GM06990 (cell line): ENCODE data around the gene KRTAP24-1.

ENCODE experiments used
- DNase-seq: peaks from one replicate; pipeline ENCODE4 v3.0.0-alpha.2; 2011; ENCODE audit not compliant: insufficient read length; ENCODE audit errors: extremely low read depth
- H3K27me3 ChIP-seq: replicated peaks from 2 replicates; pipeline ENCODE4 v1.6.0; 2011; ENCODE audit warnings: low read length; ENCODE audit not compliant: control insufficient read depth, insufficient read depth
- H3K36me3 ChIP-seq: 2 replicates; pipeline ENCODE4 v1.5.1; 2011; ENCODE audit warnings: low read length; ENCODE audit not compliant: control insufficient read depth, insufficient read depth
- H3K4me3 ChIP-seq: replicated peaks from 2 replicates; pipeline ENCODE4 v1.5.1; 2011; ENCODE audit warnings: low read depth, mild to moderate bottlenecking, control low read depth, low read length
- TF ChIP-seq, protein P1 (sequence below): IDR thresholded peaks from 2 replicates; pipeline ENCODE4 v1.5.1; 2011; ENCODE audit warnings: low read length, control low read depth, mild to moderate bottlenecking, inconsistent platforms; ENCODE audit not compliant: insufficient read depth, poor library complexity, severe bottlenecking

The KRTAP24-1 gene

DNA sequence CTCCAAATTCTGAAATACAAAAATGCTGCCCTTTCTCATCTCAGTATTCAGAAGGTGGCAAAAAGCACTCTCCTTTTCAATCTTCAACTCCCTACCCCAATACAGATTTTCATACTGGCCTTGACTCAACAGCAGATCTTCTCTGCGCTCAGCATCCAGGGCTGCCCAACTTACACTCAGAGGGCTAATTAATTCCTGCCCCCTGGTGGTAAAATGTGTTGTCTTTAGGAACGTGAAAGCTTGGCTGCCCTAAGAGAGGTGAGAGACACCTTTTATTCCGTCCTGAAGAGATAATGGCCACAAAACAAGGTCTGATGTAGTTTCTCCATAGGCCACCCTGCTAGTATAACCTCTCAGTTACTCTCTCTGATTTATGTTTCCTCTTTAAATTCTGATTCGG is 25.0 kb downstream of the KRTAP24-1 start:
- Histone ChIP-seq H3K4me3 (no peak overlapping the region), H3K27me3 (no peaks in the 10 kb centered on the region), H3K36me3 (no peaks in the 10 kb centered on the region)
- no peak for DNase-seq
- TF ChIP-seq, protein P1, sequence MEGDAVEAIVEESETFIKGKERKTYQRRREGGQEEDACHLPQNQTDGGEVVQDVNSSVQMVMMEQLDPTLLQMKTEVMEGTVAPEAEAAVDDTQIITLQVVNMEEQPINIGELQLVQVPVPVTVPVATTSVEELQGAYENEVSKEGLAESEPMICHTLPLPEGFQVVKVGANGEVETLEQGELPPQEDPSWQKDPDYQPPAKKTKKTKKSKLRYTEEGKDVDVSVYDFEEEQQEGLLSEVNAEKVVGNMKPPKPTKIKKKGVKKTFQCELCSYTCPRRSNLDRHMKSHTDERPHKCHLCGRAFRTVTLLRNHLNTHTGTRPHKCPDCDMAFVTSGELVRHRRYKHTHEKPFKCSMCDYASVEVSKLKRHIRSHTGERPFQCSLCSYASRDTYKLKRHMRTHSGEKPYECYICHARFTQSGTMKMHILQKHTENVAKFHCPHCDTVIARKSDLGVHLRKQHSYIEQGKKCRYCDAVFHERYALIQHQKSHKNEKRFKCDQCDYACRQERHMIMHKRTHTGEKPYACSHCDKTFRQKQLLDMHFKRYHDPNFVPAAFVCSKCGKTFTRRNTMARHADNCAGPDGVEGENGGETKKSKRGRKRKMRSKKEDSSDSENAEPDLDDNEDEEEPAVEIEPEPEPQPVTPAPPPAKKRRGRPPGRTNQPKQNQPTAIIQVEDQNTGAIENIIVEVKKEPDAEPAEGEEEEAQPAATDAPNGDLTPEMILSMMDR = no peak

DNA sequence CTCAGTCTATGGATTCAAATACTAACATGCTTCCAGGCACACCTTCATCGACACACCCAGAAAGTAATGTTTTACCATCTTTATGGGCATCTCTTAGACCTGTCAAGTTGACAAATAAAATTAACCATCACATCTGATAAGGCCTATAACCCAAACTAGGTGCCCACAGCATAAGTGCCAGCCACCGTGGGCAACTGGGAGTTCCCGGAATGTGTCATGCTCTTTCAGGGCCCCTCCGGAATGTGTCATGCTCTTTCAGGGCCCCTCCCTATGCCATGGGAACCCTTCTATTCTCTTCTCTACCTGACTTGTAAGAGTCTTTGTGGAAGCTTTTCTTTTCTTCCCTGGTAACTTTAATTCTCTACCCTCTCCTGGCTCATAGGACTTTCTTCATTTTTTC is 26.6 kb downstream of the KRTAP24-1 start:
- H3K27me3 ChIP-seq = no peaks in the 10 kb centered on the region
- TF ChIP-seq, protein P1 = no peak
- no peak overlapping the region for H3K4me3 ChIP-seq
- no peaks in the 10 kb centered on the region for H3K36me3 ChIP-seq
- DNase-seq = no peak

DNA sequence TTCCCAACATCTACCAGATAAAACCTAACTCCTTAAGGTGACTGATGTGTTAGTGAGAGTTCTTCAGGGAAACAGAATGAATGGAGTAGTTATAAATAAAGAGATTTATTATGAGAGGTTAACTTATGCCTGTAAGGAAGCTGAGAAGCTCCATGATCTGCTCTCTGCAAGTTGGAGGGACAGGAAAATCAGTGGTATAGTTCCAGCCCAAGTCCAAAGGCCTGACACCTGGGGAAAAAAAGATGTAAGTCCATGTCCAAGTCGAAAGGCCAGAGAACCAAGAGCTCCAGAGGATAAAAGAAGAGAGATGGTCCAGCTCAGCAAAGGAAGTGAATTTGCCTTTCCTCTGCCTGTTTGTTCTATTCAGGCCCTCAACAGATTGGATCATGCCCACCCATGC is 27.1 kb downstream of the KRTAP24-1 start:
- Histone ChIP-seq H3K36me3 (no peaks in the 10 kb centered on the region), H3K4me3 (no peak overlapping the region), H3K27me3 (no peaks in the 10 kb centered on the region)
- no peak for DNase-seq
- TF ChIP-seq, protein P1 = no peak

DNA sequence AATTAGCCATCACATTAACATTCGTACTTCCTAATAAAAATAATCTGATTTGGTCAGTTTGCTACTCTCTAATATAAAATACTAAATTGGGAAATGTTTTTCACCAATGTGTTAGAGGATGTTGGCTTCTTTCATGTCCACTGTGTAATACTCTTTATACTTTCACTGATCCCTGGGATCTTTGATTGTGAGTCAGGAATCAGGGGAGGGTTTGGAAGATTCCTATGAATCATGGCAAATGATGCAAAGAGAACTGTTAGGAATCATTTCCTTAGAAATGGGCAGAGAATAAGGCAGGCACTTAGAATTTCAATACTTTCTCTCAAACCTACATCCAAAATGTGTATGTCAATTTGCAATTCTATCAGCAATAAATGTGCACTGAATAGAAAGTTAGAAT is 31.0 kb downstream of the KRTAP24-1 start:
- TF ChIP-seq, protein P1 = no peak
- no peak overlapping the region for H3K4me3 ChIP-seq
- no peak for DNase-seq
- no peaks in the 10 kb centered on the region for H3K27me3 ChIP-seq
- H3K36me3 ChIP-seq = no peaks in the 10 kb centered on the region

DNA sequence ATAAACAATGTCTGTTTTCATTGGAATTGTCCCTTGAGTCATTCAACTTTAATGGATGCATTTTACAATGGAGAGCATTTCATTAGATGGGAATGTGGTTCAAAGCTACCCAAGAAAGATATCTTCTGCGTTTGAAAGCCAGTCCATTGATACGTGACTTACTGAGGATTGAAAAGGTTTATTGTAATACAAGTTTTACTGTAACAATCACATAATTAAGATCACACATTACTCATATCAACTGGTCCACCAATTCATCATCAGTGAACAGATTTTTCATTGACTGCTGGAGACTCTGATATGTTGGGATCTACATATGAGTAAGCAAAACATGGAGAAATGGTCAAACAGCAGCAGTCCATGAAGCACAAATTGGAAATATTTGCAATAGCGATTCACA is 32.8 kb downstream of the KRTAP24-1 start:
- DNase-seq = no peak
- no peaks in the 10 kb centered on the region for H3K36me3 ChIP-seq
- H3K4me3 ChIP-seq = no peak overlapping the region
- TF ChIP-seq, protein P1 = no peak
- H3K27me3 ChIP-seq = no peaks in the 10 kb centered on the region

DNA sequence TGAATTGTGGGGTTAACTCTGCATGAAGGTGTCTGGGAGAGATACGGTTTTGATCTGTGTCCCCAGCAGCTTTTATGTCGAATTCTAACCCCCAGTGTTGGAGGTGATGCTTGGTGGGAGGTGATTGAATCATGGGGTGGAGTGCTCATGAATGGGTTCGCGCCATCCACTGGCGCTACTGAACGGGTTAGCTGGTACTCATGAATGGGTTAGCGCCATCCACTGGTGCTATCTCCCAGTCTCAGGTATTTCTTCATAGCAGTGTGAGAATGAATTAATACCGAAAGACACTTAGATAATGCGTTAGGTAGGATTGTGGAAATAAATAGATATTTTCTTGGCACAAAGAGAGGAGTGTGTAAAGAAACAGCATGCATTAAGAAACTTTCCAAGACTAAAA is 33.9 kb downstream of the KRTAP24-1 start:
- no peak for DNase-seq
- Histone ChIP-seq H3K27me3 (no peaks in the 10 kb centered on the region), H3K4me3 (no peak overlapping the region), H3K36me3 (no peaks in the 10 kb centered on the region)
- TF ChIP-seq, protein P1 = no peak
